ENCODE measurements around the gene LRRC19.

Gene LRRC19, protein sequence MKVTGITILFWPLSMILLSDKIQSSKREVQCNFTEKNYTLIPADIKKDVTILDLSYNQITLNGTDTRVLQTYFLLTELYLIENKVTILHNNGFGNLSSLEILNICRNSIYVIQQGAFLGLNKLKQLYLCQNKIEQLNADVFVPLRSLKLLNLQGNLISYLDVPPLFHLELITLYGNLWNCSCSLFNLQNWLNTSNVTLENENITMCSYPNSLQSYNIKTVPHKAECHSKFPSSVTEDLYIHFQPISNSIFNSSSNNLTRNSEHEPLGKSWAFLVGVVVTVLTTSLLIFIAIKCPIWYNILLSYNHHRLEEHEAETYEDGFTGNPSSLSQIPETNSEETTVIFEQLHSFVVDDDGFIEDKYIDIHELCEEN

GRCh38 chr9:27005491-27005890, at the start of gene LRRC19:
LRRC19 (minus strand) TSS chr9:27005672; CDS start chr9:26999694, 5,978 bp downstream.
- no peak for DNase-seq

GRCh38 chr9:27054841-27055240, 49.4 kb upstream of the LRRC19 start:
- no peak for DNase-seq

DNA sequence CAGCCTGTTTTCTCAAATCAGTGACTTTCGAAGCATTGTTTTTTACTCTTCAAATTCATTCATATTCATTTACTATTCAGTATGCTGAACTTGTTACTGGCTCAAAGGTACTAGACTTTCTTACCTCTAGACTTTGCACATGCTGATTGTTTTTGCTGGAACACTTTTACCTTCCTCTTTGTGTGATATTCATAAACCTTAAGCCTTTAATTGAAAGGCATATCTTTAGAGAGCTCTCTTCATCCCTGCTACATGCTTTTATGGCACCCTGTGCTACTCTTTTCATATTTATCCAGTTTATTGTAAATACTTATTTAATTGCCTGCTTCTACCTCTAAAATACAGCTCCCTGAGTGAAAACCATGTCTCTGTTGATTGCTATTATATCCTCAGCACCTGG, 48.7 kb upstream of the LRRC19 start:
- DNase-seq = no peak

- DNase-seq = no peak
These were observed 48.0 kb upstream of the LRRC19 start for GRCh38 chr9:27053369-27054022.

DNA sequence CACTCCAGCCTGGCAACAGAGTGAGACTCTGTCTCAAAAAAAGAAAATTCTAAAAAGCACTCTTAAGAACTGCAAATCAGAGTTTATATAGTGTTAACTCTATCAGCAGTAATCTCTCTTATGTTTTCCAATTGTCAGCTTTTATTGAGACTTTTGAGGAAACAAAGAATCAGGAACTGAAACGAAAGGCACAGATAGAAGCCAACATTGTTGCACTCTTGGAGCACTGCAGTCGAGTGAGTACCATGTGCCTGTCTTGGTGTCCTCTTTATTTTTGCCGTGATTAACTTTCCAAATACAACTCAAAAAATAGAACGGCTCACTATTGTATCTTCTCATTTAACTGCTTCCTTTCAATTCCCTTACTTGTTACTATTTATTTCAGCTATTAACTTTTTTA, 41.7 kb upstream of the LRRC19 start:
- DNase-seq = no peak

- DNase-seq = no peak
These were observed 37.7 kb upstream of the LRRC19 start for GRCh38 chr9:27043176-27043575.

DNA sequence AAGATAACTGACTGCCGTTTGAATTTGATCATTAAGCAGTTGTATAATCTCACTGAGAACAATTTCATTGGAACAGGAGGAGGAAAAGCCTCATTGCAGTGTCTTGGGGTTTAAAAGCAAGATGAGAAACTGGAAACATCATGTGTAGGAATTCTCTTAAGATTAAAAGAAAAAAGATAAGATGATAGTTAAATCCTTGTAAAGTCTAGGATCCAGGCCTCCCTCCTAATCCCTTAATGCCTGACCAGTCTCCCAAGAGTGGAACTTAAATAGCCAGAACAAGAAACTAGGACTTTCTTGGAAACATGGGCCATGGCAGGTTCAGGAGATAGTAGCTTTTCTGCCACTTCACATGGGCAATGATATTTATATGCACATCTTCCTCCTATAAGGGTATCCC, 37.0 kb upstream of the LRRC19 start:
- no peak for DNase-seq

DNA sequence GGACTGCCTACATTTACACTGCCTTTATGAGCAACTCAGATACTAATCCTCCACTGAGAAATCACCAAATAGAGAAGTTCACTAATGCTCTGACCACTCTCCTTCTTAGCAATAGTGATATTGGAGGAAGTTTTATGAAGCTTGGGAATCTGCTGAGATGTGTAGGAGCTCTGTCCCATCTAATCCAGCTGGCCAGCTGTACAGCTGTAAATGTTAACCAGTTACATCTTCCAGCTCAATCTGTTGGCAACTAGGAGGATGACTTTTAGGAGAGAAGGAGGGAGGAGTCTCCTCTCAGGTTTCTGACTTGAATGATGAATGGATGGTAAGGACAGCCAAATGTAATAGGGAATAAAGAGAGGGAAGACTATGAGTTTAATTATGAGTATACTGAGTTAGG, 36.3 kb upstream of the LRRC19 start:
- no peak for DNase-seq

- no peak for DNase-seq
These were observed 32.0 kb upstream of the LRRC19 start for GRCh38 chr9:27037499-27037898.

- peak; percentile 81 for DNase-seq
These were observed 28.4 kb upstream of the LRRC19 start for GRCh38 chr9:27033815-27034403.

GRCh38 chr9:27029186-27029585, 23.7 kb upstream of the LRRC19 start:
- DNase-seq = no peak

- no peak for DNase-seq
These were observed 17.4 kb upstream of the LRRC19 start for GRCh38 chr9:27022920-27023319.

GRCh38 chr9:27019589-27019988, 14.1 kb upstream of the LRRC19 start:
- DNase-seq = no peak

DNA sequence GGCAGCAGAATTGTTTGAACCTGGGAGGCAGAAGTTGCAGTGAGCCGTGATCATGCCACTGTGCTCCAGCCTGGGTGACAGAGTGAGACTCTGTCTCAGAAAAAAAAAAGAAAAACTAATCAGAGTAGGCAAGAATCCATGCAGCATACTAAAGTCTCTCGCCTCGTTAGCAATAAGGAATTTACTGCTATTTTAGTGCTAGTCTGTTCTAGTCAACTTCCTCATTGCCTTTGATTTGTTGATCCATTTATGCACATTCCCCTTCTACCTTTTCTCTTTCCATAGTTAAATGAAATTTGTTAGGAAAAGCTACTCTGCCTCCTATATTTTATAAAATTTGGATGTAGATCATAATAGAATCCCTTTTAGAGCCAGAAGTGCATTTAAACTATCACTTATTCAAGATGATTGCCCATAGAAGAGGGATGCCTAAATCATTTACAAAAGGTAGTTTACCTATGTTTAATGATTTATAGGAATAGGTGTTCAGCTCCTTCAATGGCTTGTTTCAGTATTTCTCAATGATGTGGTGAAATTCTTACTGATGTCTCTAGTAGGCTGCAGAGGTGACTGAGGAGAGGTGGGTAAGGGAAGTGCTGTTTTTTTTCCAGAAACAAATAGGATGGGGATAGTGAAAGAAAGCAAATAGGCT, 1.9 kb downstream of the LRRC19 start:
- no peak for DNase-seq

DNA sequence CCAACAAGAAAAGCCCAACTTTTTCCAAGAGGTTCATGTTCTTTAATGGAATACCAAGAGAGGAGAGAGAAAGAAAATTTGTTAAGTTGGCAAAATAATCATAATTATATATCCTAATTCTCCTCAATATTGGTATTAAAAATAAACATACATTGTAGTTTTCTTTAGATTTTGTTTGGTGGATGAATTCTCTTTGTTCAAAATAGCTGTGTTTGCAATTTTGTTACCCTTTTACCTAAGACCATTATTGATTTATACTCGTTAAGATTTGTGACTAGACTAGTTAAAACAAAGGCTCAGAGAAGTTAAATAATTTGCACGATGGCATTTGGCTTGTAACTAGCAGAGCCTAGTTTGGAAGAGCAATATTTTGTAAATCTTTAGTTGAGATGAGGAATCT, 9.7 kb downstream of the LRRC19 start:
- DNase-seq = no peak

DNA sequence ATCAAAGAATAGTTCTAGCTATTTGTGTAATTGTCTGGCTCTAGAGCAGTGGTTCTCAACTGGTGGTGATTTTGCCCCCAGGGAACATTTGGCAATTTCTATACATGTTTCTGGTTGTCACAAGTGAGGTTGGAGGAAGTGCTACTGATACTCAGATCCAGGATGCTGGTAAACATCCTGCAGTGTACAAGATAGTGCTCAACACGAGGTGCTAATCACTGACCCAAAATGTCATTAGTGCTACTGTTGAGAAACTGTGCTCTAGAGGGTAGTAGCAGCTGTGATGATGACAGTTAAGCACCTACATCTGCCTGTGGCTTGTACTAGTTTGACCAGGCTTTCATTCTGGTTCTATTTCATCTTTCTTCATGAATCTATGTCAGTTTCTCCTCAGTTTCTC, 22.1 kb downstream of the LRRC19 start:
- DNase-seq = no peak

DNA sequence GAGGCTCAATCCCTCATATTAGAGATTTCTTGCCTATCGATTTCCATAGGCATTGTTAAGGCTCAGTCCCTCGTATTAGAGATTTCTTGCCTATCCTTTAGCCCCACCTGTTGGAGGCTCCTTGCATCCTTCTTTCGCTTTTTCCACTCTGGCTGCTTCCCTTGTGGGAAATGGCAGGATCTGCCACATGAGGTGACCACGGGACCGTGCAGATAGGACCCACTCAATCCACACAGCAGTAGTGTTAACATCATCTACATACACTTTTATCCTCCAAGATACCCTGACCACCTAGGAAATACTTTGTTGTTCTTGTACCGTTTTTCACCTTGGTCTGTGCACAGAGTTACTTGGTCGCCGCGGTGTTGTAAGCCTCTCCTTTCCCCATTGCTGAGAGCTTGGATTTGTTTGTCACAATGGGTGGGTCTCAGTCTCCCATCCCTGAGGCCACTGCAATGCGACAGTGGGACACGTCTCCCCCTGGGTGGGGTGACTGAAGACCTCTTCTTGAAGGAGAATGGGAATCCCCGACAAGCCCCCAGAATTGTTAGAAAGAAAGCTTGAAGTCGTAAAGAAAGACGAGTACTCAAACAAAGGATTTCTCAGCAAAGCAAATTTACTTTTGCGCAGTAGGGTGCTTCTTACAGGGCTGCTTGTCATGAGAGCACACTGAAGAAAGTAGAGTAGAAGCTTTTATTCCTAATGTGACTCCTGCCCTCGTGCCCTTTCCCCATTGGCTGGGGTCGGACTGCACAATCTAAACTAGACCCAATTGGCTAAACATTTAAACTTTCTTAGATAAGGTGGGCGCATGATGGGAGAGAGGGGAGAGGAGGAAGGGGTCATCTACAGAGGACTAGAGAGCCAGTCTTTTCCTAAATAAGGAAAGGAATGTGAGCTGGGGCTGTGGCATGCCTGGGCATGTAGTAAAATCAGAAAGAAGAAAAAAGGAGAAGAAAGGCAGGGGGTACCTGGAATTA, 29.5 kb downstream of the LRRC19 start:
- DNase-seq = no peak

GRCh38 chr9:26974927-26975326, 30.5 kb downstream of the LRRC19 start:
- DNase-seq = no peak

DNA sequence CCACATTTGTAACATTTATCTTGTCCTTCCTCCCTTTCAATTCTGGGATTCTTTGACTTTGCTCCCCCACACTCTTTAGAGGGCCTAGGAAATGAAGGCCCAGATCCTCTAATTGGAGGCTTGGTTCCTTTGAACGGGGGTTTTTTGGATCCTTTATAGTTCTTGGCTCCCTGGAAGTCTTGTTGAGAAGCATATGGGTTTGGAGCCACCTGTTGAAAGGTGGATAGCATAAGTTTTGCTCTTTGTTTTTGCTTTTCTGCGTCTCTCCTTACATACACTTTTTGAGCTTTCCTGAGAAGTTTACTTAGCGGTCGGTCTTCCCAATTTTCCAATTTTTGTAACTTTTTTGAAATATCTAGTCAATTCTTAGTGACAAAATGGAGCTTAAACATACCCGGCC, 31.5 kb downstream of the LRRC19 start:
- no peak for DNase-seq

DNA sequence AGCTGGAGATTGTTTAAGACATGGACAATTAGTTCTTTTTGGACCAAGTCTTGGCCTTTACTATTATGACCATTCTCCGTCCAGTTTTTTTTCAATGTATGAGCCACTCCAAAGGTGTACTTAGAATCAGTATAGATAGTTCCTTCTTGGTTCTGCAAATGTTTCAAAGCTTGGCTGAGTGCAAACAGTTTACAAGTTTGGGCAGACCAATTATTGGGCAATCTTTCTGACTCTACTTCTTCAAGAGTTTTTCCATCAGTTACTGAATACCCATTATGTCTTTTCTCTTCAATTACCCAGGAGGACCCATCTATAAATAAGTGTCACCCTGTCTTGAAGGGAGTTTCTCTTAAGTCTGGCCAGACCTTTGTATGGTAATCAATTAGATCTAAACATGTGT, 33.8 kb downstream of the LRRC19 start:
- DNase-seq = no peak

DNA sequence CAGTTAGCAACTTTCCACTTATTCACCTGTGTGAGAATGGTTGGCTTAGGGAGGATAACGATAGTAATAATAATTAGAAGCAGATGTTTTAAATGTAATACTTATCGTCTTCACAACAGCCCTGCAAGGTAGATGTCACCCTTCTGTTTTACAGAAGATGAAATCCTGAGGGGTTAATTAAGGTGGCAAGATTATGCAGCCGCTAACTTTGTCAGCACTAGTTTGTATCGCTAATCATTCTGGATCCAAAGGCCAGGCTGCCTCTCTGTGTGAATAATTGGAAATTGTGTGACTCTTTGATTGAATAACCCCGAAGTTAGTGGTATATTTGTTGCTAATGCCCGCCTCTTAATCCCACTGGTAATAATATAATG, 48.6 kb downstream of the LRRC19 start:
- DNase-seq = no peak

Data from stimulated activated CD8-positive, alpha-beta memory T cell treated with anti-CD3 and anti-CD28 coated beads, Interleukin-4, amount 100 ng/mL, for 48 hours (primary cell).